ENCODE data around the gene RC3H2.

DNA sequence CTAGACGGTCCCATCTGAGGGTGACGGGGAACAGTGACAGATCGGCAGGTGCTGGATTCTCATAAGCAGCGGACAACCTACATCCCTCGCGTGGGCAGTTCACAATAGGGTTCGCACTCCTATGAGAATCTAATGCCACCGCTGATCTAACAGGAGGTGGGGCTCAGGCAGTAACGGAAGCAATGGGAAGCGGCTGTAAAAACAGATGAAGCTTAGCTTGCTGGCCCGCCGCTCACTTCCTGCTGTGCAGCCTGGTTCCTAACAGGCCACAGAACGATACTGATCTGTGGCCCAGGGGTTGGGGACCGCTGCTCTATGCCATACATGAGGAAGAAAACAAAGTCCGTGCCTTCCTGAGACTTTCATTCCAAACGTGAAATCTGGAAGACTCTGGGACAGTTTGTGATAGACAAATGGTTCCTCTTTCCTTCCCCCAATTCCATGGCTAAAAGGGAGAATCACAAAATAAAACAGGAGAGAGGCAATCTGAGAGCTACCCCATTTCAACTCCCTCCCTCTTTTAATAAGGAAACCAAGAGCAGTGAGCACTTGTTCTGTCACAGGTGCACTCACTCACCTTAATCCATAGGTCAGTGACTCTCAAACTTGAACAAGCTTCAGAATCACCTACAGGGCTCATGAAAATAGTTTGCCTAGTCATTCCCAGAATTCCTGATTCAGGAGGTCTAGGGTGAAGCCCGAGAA lies 88.8 kb downstream of the RC3H2 start:
- TF ChIP-seq TEAD4 (IDR thresholded peaks at IDR 0.05; ENCODE audit: low read depth, low read length), result no peak
- TF ChIP-seq POLR2A (IDR thresholded peaks at IDR 0.05; ENCODE audit: control extremely low read depth in 1 of 2, low read depth in 2 of 2, low read length in 2 of 2), result no peak
